IPS DF 4.7 (cell line): Measurements from ENCODE around the gene VPS8.
"Not testable (repeated sequence)": the region's sequence is repeated elsewhere in the genome, so short reads cannot be mapped to it uniquely, and the experiment has no call there.

Experiments
- DNase-seq: peaks from one replicate; pipeline ENCODE4 v3.0.0-alpha.2; 2013; ENCODE audit warnings: low spot score; ENCODE audit errors: extremely low read depth

VPS8 gene

GRCh38 chr3:184868477-184868876 lies 56.5 kb downstream of the VPS8 start:
- no peak for DNase-seq

DNA sequence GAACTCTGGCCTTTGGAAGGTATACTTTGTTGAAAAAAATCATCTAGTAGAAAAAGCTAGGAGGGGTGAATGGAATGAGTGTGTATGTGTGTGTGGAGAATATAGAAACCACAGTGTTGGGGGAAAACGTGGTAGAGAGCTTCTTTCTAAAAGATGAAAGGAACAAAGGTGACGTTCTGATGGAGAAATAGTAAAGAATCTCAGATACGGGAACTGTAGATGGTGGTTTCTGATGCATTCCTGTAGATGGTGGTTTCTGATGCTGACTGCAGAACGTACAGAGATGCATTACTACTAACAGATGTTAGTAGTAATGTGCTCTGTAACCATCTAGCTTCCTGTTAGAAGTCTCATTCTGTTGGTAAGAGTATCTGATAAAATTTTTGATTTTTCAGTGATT lies 60.2 kb downstream of the VPS8 start:
- no peak for DNase-seq

- no peak for DNase-seq
Observed at GRCh38 chr3:184873141-184873540, 61.2 kb downstream of the VPS8 start.

DNA sequence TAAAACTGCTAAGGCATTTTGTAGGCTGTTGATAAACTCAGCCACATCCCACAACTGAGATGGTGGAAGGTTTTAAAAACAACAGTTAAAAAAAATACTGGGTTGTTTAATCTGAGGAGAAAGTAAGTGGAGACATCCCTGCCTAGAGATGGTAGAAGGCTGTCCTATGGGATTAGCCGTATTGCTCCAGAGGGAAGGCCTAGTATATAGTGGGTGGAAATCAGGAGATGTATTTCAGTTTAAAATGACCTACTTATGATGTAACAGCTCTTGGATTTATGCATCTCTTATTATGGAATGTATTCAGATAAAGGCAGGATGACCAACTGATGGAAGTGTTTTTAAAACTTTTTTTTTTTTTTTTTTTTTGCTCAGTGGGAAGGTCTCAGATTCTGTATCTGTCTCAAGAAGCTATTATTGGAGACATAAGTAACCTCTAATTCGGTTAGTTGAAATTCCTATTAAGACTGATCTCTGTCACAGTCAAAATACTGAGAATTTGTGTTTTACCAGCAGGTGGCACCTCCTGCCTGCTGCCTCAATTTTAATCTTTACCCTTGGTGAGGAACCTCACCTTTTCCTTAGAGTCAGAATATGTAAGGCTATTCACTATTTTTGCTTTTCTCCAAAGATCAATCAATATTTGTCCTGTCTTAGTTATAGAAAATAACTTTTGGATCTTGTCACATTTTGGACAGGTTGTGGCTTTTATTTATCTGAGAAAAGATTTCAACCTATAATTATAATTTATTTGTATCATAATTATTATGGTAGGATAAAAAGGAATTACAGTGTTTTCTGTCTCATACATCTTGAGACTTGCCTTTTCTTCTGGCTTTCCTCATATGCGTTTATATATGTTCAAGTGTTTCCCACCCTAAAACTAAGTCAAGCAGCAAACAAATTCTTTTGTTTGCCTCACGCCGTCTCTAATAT lies 63.0 kb downstream of the VPS8 start:
- DNase-seq = peak; percentile 19

- no peak for DNase-seq
Observed at GRCh38 chr3:184880276-184881019, 68.5 kb downstream of the VPS8 start.

DNA sequence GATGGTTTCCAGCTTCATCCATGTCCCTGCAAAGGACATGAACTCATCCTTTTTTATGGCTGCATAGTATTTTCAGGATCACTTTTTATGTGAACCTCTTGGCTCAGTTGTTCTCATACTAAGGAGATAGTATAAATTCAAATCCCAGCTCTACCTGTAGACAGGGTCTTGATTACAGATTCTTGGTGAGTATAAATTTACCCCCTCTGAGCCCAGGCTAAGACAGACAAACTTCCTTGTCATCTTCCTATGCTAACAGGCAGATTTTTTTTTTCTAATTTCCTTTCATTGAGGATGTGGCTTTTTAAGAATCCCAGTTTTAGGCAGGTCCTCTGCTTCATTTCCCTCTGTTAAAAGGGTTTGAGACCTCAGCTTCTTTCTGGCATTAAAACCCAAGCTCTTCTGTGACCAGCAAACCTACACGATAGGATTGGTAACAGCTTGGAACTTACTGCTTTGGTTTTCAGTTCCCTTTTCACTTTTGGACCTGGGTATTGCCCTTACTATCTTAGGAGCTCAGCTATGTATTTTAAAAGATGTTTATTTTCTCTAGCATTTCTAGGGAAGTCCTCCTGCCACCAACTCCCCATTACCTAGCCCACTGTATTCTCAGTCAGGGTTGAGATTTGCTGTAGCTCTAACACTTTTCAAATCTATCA lies 72.5 kb downstream of the VPS8 start:
- no peak for DNase-seq

DNA sequence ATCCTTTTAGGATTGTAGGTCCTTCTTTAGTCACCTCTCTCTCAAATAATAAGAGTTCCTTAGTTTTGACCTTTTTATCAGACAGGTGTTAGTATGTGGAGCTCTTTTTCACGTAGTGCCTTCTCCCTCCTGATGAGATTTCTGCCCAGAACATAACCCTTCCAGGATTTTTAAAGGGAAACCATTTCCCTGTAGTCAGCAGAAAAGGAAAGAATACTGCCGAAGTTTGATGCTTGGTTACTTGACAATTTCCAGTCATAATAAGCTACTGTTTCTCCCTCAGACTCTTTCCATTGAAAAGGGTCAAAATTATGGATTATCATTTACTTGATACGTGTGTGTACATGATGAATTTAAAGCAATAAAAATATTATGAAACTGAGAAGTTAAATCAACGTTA lies 73.1 kb downstream of the VPS8 start:
- DNase-seq = no peak

GRCh38 chr3:184887574-184887973 lies 75.6 kb downstream of the VPS8 start:
- no peak for DNase-seq

DNA sequence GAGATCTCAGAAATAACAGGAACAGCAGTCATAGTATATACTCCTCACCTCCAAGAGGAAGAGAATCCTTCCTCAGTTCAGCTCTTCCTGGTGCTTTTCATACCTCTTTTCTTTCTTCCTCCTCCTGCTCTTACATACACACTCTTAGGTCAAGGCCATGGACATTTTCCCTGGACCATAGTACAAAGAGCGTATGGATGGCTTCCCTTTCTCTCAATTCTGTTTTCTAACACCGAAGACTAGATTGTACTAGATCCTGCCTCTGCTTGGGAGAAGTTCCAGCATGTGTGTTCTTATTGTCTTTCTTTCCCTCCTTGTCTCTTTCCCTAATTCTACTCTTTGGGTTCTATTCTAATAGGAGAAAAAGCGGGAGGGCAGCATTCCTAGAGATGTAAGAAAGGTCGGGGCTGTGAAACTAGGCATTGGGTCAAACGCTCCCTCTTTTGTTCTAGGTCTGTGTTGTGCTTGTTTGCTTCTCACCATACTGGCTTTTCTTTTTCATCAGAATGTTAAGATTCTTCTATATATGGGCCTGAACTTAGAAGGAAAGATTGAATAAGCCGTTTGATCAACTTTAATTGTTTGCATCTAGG lies 77.4 kb downstream of the VPS8 start:
- DNase-seq = no peak

DNA sequence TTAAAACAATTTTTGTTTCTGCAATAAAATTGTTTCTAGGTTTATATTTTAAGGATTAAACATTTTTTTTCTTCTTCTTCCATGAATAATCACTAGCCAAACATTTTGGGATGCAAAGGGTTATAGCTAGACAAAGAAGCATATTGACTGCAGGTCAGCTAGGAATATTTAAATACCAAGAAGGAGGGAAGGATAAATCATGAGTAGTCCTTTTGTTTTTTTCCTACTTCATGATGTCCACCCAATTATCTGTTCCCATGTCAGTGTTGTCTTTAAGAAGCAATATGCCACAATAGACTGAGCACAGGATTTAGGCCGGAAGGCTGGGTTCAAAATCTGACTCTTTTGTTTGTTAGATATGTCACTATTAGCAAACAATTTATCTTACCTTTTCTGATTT lies 82.1 kb downstream of the VPS8 start:
- no peak for DNase-seq

- DNase-seq = no peak
Observed at GRCh38 chr3:184895350-184895749, 83.4 kb downstream of the VPS8 start.

GRCh38 chr3:184896336-184896735 lies 84.4 kb downstream of the VPS8 start:
- DNase-seq = no peak

DNA sequence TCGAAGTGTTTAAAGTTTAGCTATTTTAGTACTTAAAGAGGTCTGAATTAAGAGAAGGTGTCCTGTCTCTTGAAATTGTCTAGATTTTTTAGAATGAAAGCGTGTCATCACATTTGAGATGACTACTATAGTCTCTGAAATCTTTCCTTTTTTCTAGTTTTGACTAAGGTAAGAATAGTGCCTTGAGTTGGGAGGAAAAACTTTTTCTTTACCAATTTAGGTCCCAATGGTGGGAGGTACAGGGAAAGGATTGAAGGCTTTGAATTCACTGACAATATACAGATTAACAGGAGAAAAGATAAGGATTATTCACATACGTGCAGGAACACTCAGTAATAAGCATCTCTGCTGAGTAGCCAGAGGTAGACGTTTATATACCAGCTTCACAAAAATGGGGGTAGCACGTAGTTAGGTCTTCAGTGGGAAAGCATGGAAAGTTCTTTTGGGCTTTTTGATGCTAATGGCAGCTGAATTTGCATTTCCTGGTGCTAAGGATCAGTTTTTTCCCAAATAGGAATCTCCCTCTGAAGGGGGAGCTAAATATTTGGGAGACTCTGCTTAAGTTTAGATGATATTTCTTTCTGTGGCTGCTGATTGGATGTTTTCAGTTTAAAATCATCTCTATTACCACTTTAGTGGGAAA lies 88.1 kb downstream of the VPS8 start:
- DNase-seq = peak; percentile 80

DNA sequence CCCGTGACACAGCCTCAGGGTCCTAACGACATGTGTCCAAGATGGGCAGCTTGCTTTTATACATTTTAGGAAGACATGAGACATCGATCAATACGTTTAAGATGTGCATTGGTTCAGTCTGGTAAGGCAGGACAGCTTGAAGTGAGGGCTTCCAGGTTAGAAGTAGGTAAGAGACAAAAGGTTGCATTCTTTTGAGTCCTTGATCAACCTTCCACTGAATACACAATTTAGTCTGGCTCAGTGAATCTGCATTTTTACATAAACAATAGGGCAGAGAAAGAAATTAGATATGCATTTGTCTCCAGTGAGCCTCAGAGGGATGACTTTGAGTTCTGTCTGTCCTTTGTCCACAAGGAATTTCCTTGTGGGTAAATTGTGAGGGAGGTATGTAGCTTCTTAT lies 95.1 kb downstream of the VPS8 start:
- DNase-seq = not testable (repeated sequence)

- no peak for DNase-seq
Observed at GRCh38 chr3:184907681-184908649, 96.0 kb downstream of the VPS8 start.

- no peak for DNase-seq
Observed at GRCh38 chr3:184908859-184909258, 96.9 kb downstream of the VPS8 start.

DNA sequence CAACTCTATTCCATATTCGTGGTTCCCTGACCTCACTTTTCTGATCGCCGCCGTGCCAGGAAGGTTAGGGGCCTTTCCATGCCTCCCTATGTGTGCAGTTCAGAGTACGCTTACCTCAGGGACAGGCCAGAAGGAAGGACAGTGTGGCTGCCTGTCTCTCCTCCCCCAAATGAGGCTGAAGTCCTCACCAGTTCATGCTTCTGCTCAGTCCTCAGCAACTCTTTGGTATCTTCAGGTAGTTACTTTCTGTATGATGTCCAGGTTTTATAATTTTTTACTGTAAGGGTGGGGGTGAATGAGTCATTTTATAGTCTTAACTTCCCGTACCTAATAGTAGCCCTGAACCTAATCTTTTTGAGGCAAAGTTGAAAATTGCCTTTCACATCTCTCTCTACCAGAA lies 98.7 kb downstream of the VPS8 start:
- DNase-seq = no peak

GRCh38 chr3:184911570-184911969 lies 99.6 kb downstream of the VPS8 start:
- DNase-seq = no peak

DNA sequence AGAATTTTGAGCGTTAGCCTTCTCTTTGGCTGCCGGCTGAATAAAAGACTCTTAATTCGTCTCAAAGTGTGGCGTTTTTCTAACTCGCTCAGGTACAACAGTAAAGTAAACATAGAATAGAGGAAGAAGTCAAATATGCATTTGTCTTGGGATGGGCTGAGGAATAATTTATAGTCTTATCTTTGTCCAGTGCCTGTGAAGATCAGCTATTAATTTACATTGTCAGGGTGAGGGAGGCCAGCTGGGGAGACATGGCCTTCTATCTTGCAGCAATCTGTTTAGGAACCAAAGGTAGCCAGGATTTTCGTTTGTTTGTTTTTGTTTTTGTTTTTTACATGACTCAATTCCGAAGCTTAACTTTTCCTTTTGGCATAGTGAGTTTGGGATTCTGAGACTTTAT lies 100.2 kb downstream of the VPS8 start:
- no peak for DNase-seq

GRCh38 chr3:184914628-184915027 lies 102.7 kb downstream of the VPS8 start:
- no peak for DNase-seq
